HL-60 (cell line): Measurements from ENCODE around the gene TLR8.

Source experiments
- DNase-seq, 2 experiments: peaks; one replicate each; pipeline ENCODE4 v3.0.0-alpha.2; 2010 to 2020; ENCODE audit warnings: low read depth in 1 of 2, low spot score in 1 of 2
- H3K27ac ChIP-seq: fragments of 250-450 bp; sonication (Bioruptor Pico); replicated peaks from 2 replicates; pipeline ENCODE4 v1.5.1; 2020; ENCODE audit warnings: mild to moderate bottlenecking, moderate library complexity
- H3K27me3 ChIP-seq: fragments of 250-450 bp; sonication (Bioruptor Pico); 2 replicates; pipeline ENCODE4 v1.5.1; 2021; ENCODE audit warnings: mild to moderate bottlenecking, moderate library complexity; ENCODE audit not compliant: insufficient read depth, poor library complexity, severe bottlenecking
- H3K4me3 ChIP-seq: replicated peaks from 2 replicates; pipeline ENCODE4 v1.5.1; 2011; ENCODE audit warnings: mild to moderate bottlenecking, control low read depth, low read length; ENCODE audit not compliant: insufficient read depth
- CTCF ChIP-seq: IDR thresholded peaks from one replicate; pipeline ENCODE4 v1.5.1; 2011; ENCODE audit warnings: low read length, control low read depth, inconsistent platforms; ENCODE audit not compliant: insufficient read depth
- GABPA ChIP-seq: IDR thresholded peaks from 2 replicates; pipeline ENCODE4 v1.6.1; 2012; ENCODE audit warnings: low read depth
- POLR2AphosphoS5 ChIP-seq: IDR thresholded peaks from 2 replicates; pipeline ENCODE4 v1.6.1; 2012; ENCODE audit warnings: low read depth
- REST ChIP-seq: IDR thresholded peaks from 2 replicates; pipeline ENCODE4 v1.6.1; 2012; ENCODE audit warnings: low read depth; ENCODE audit not compliant: insufficient replicate concordance
- SPI1 ChIP-seq: IDR thresholded peaks from 2 replicates; pipeline ENCODE4 v1.6.1; 2012; ENCODE audit warnings: low read depth, mild to moderate bottlenecking, borderline replicate concordance

The TLR8 gene

GRCh38 chrX:12886545-12886944, 19.9 kb upstream of the TLR8 start:
- Histone ChIP-seq H3K27ac (no peak overlapping the region), H3K27me3 (no peaks in the 10 kb centered on the region), H3K4me3 (no peak overlapping the region)
- no peak for DNase-seq
- TF ChIP-seq SPI1 (no peak), GABPA (no peak), REST (no peak), POLR2AphosphoS5 (no peak), CTCF (no peak)

- DNase-seq, result no peak
- peak; percentile 72 for TF ChIP-seq REST
- TF ChIP-seq CTCF, result no peak
- no peak for TF ChIP-seq SPI1
- TF ChIP-seq GABPA, result no peak
- TF ChIP-seq POLR2AphosphoS5, result no peak
- no peak overlapping the region for H3K4me3 ChIP-seq
- no peaks in the 10 kb centered on the region for H3K27me3 ChIP-seq
- H3K27ac ChIP-seq, result no peak overlapping the region
Measured at GRCh38 chrX:12887141-12887540, 19.3 kb upstream of the TLR8 start.

GRCh38 chrX:12887767-12888166, 18.7 kb upstream of the TLR8 start:
- DNase-seq, result no peak
- no peaks in the 10 kb centered on the region for H3K27me3 ChIP-seq
- TF ChIP-seq GABPA (no peak), CTCF (no peak), REST (no peak), POLR2AphosphoS5 (no peak), SPI1 (no peak)
- H3K27ac ChIP-seq, result no peak overlapping the region
- no peak overlapping the region for H3K4me3 ChIP-seq
